Endothelial cell of umbilical vein (primary cell): ENCODE results near the gene FAM168A.

Experiments
- EZH2 ChIP-seq: IDR thresholded peaks from 2 replicates; pipeline ENCODE4 v1.6.1; 2012; ENCODE audit warnings: borderline replicate concordance, low read depth, mild to moderate bottlenecking, moderate library complexity, low read length, inconsistent platforms; ENCODE audit not compliant: severe bottlenecking
- FOS ChIP-seq: IDR thresholded peaks from 2 replicates; pipeline ENCODE4 v1.6.1; 2011; ENCODE audit warnings: mild to moderate bottlenecking, low read length, moderate library complexity, borderline replicate concordance; ENCODE audit not compliant: insufficient read depth
- GATA2 ChIP-seq: IDR thresholded peaks from 2 replicates; pipeline ENCODE4 v1.7.0; 2011; ENCODE audit warnings: low read depth, mild to moderate bottlenecking, moderate library complexity, mixed read lengths, low read length; ENCODE audit not compliant: insufficient read length, insufficient read depth
- JUN ChIP-seq: IDR thresholded peaks from 2 replicates; pipeline ENCODE4 v1.6.1; 2011; ENCODE audit warnings: borderline replicate concordance, low read depth; ENCODE audit not compliant: insufficient read length, insufficient read depth
- MYC ChIP-seq: IDR thresholded peaks from one replicate; pipeline ENCODE4 v1.6.1; 2011; ENCODE audit warnings: mild to moderate bottlenecking, low read depth, low read length
- POLR2A ChIP-seq: IDR thresholded peaks from 2 replicates; pipeline ENCODE4 v1.6.1; 2012; ENCODE audit warnings: low read depth, mild to moderate bottlenecking, control low read depth, low read length
- POLR2AphosphoS5 ChIP-seq: IDR thresholded peaks from 2 replicates; pipeline ENCODE4 v1.6.1; 2012; ENCODE audit warnings: low read depth, mild to moderate bottlenecking, control low read depth, low read length, moderate library complexity; ENCODE audit not compliant: insufficient read depth
- TF ChIP-seq, protein P1 (sequence below), 2 donors: IDR thresholded peaks; 1 replicate in 1 of 2; 2 replicates in 1 of 2; pipeline ENCODE4 v1.5.1; 2011; ENCODE audit warnings: low read length in 2 of 2, mild to moderate bottlenecking in 2 of 2, moderate library complexity in 2 of 2, control low read depth in 1 of 2, inconsistent platforms in 1 of 2, low read depth in 1 of 2; ENCODE audit not compliant: insufficient read depth in 1 of 2; ENCODE audit errors: extremely low read depth in 1 of 2
- TF ChIP-seq, protein P2 (sequence below): IDR thresholded peaks from 2 replicates; pipeline ENCODE4 v1.6.1; 2011; ENCODE audit not compliant: insufficient read depth, insufficient read length

DNA sequence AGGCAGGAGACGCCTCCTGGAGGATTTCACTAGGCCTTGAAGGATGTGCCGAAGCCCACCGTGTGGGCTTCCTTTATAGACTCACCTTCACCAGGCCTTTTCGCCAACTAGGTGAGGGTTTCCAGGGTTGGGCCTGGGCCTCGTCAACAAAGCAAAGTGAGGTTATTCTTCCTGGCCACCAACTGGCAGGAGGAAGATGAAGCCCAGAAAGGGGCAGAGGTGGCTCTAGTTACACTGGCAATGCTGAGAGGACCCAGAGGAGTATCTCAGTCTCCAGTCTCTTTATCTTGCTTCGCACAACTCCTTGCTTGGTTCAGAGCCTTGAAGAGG is 222.1 kb downstream of the FAM168A start:
- TF ChIP-seq, protein P1, sequence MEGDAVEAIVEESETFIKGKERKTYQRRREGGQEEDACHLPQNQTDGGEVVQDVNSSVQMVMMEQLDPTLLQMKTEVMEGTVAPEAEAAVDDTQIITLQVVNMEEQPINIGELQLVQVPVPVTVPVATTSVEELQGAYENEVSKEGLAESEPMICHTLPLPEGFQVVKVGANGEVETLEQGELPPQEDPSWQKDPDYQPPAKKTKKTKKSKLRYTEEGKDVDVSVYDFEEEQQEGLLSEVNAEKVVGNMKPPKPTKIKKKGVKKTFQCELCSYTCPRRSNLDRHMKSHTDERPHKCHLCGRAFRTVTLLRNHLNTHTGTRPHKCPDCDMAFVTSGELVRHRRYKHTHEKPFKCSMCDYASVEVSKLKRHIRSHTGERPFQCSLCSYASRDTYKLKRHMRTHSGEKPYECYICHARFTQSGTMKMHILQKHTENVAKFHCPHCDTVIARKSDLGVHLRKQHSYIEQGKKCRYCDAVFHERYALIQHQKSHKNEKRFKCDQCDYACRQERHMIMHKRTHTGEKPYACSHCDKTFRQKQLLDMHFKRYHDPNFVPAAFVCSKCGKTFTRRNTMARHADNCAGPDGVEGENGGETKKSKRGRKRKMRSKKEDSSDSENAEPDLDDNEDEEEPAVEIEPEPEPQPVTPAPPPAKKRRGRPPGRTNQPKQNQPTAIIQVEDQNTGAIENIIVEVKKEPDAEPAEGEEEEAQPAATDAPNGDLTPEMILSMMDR (IDR thresholded peaks at IDR 0.05; ENCODE audit: extremely low read depth in 1 of 2, insufficient read depth in 1 of 2, low read depth in 1 of 2, low read length in 2 of 2) = no peak
- TF ChIP-seq POLR2A (no peak), POLR2AphosphoS5 (no peak), EZH2 (no peak), GATA2 (no peak), MYC (no peak), JUN (no peak), FOS (no peak)
- TF ChIP-seq, protein P2, sequence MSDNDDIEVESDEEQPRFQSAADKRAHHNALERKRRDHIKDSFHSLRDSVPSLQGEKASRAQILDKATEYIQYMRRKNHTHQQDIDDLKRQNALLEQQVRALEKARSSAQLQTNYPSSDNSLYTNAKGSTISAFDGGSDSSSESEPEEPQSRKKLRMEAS = no peak
